SIG-M5 treated with dmso at 0.1 percent for 504 hours (cell line): ENCODE results near the gene ANO3.

Source experiments
- DNase-seq: peaks from one replicate; lab custom pipeline; 2025; ENCODE audit not compliant: unreplicated experiment; lab: John Stamatoyannopoulos, UW

The ANO3 gene

DNA sequence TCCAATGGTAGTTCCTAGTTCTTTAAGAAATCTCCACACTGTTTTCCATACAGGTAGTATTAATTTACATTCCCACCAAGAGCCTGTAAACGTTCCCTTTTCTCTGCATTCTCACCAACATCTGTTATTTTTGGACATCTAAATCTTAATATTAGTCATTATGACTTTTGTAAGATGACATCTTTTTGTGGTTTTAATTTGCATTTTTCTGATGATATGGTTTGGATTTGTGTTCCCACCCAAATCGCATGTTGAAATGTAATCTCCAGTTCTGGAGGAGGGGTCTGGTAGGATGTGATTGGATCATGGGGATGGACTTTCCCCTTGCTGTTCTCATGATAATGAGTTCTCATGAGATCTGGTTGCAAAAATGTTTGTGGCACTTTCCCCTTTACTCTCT, 151.2 kb downstream of the ANO3 start:
- no peak for DNase-seq

DNA sequence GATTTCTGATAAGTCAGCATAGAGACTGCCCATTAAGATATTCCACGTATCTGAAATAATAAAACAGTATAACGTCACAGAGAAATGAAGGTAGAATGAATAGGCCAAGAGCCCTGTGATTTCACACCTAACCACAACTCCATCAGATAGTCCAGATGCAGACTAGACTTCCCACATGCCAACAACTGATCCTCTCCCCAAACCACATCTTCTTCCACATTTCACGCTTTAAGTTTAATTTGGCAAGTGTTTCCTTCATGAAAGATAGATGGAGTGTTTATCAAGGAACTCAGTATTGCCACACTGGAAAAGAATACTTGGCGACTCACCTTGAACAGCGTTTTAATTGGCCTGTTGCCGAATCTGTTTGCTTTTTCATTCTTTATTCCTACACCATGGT, 158.6 kb downstream of the ANO3 start:
- no peak for DNase-seq

GRCh38 chr11:26493616-26494015, 161.7 kb downstream of the ANO3 start:
- no peak for DNase-seq

GRCh38 chr11:26507229-26507628, 175.3 kb downstream of the ANO3 start:
- DNase-seq = no peak

- DNase-seq = no peak
These were observed 178.2 kb downstream of the ANO3 start for GRCh38 chr11:26510164-26510563.

- no peak for DNase-seq
These were observed 178.8 kb downstream of the ANO3 start for GRCh38 chr11:26510756-26511155.

DNA sequence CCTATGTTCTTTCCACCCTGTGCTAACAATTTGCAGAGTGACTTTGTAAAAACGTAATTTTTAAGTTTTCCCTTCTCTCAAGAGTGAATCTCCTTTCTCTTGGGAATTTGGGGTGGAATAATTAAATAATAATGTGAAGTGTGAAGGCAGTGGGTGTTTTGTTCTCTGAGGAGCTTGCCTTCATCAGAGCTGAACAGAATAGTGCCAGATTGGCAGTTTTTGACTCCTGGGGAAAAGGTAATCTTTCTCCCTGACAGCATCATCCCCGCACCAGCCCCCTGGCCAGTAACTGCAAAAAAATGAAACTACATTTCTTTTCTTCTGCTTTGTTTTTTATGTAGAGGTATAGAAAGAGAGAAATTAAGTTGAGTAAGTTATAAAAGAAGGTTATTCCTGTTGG, 180.3 kb downstream of the ANO3 start:
- no peak for DNase-seq

DNA sequence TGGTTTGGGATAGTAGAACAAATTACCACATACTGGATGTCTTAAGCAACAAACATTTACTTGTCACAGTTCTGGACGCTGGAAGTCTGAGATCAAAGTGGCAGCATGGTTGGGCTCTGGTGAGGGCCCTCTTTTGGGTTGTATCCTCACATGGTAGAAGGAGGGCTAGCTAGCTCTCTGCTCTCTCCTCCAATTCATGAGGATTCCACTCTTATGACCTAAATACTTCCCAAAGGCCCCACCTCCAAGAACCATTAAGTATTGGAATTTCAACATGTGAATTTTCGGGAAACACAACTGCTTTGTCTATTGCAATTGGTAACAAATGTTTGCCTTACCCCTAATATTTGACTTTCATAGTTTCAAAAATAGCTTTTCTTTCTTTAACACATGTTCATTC, 187.5 kb downstream of the ANO3 start:
- no peak for DNase-seq

- no peak for DNase-seq
These were observed 191.1 kb downstream of the ANO3 start for GRCh38 chr11:26522912-26523610.

DNA sequence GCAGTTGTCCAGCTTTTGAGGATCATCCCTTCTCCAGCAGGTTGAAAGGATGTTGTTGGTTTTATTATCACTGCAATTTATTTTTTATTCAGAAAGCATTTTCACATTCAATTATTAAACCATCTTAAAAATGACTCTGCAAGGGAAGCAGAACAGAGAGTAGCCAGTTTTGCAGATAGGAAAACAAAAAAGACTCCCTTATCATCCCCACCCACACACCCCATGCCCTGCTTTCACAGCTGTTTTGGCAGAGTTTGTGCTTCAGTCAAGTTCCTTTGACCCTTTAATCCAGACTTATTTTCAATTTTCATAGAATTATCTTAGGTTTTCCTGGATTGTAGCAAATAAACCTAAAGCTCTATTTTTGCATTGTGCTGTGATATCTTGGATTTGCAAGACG, 195.8 kb downstream of the ANO3 start:
- DNase-seq = no peak

DNA sequence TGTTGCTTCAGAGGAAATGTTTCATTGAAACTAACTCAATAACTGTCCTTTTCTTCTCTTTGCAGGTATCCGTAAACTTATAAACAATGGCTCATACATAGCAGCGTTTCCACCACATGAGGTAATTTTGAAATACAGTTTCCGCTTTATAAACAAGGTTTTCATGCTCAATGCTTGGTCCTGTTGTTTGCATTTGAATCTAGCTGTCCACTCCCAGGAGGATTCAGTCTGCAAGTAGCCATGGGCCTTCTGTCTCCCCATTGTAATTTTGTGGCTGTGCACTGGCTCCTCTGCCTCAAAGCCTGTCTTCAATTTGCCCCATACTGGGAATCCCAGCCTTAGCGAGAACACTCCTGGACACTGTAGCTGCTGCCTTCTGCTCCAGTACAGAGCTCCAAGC, 205.4 kb downstream of the ANO3 start:
- no peak for DNase-seq

DNA sequence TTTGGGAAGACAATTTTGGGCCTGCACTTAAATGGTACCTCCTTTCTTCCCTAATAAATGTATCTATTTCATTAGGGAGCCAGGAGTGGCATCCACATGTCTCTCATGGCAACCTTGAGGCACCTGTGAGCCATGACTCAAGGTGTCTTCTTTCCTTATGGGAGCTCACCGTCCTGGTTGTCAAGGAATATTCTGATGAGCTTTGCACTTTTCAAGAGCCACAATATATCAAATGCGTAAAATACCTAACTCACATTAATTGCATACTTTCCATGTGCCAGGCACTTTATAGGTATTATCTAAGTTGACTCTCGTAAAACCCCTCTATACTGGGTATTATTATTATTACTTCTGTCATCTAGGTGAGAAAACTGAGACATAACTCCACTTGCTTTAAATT, 207.6 kb downstream of the ANO3 start:
- DNase-seq = no peak

GRCh38 chr11:26541870-26542269, 209.9 kb downstream of the ANO3 start:
- no peak for DNase-seq

- no peak for DNase-seq
These were observed 217.2 kb downstream of the ANO3 start for GRCh38 chr11:26549176-26549575.

DNA sequence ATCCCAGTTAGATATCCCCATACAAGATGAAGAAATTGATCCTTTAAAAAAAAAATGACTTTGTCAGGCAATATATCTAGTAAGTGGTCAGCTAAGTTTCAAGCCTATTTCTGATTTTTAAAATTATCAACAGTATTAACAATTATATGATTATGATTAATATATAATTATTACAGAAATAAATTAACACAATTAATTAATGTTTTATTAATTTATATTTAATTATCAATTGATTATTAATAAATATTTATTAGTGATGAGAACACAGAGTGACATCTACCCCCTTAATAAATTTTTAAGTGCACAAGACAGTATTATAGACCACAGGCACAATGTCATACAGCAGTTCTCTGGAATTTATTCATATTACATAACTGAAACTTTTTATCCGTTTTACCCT, 218.1 kb downstream of the ANO3 start:
- DNase-seq = no peak

DNA sequence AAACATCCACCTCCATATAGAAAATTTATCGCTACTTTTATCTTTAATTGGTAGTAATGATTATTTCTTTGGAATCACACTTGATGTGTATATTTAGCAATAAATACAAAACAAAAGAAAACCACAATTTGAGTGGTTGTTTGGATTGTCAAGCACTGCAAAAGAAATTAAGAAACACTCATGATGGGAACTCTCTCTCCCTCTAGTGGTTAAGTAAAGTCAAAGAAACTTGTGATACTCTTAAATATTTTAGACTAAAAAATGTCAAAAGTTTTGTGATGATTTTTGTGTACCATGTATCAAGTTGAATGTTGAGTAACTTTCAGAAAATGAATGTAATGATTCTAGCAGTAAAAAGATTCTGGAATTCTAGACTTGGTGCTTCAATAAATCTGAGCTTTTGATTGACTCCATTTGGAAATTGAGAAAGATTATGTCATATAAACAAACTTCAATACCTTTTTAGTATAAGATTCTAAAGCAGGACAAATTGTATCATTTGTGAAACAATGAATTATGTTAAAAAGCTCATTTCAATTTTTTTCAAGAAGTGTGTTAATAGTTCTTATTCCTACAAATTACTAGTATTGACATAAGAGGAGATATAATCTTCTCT, 219.4 kb downstream of the ANO3 start:
- DNase-seq = peak; percentile 3

GRCh38 chr11:26553182-26553581, 221.3 kb downstream of the ANO3 start:
- DNase-seq = no peak

- no peak for DNase-seq
These were observed 222.5 kb downstream of the ANO3 start for GRCh38 chr11:26554455-26554854.

- DNase-seq = no peak
These were observed 224.7 kb downstream of the ANO3 start for GRCh38 chr11:26556582-26556981.

GRCh38 chr11:26557666-26558065, 225.7 kb downstream of the ANO3 start:
- DNase-seq = no peak

DNA sequence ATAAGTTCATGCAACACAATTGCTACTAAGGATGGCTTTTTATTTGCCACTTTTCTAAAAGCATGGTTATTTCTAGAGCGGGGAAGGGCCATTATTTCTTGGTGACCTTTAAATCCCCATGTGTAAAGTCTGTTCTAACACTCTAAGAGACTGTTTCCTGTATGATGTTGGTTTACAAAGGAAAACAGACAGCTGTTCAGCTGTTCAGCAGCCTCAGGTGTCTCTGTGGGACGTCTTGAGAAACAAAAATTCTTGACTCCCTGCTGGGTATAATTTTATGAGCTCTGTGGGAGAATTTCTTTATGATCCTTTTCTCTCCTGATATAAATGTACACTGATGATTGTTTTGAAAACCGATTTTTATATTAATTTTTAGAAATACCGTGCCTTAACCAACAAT, 226.3 kb downstream of the ANO3 start:
- no peak for DNase-seq

- DNase-seq = no peak
These were observed 237.7 kb downstream of the ANO3 start for GRCh38 chr11:26569646-26570045.
